HG02840 (cell line): ENCODE results near the gene TSPAN5.

Experiments
- ATAC-seq: cut with Tn5 transposase; IDR thresholded peaks from one replicate; pipeline ENCODE4 v1.9.1; 2021; ENCODE audit warnings: mild to moderate bottlenecking, moderate library complexity, moderate number of reproducible peaks; ENCODE audit not compliant: unreplicated experiment, low FRiP score

Gene TSPAN5

DNA sequence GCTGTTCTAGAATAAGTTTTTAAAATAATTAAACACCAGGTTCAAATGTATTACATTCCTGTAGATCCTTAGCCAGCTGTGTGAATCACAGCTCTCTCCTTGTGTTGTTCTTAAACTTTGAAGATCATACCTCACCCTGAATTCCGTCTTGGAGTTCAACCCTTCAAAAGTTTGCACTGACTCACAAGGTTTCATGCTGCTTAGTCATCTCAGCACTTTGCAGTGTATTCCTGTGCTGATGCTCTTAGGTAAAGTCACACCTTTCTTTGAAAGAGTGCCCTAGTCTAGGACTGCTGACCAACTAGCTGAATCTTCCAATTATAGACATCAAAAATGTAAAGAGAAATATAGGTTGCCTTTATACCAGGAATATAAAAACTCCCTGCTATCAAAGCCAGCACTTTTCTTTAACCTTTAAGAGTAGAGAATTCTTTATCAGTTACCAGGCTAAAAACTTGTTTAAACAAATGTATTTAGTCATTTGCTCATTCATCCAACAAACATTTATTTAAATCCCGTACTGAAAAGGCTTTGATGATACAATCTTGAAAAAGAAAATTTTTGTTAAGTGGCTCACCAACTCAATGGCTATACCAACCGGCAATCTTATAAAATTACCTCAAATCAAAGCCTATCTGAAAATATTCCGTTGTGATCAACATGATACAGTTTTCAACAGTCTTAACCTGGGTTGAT is 227.6 kb downstream of the TSPAN5 start:
- no peak for ATAC-seq

DNA sequence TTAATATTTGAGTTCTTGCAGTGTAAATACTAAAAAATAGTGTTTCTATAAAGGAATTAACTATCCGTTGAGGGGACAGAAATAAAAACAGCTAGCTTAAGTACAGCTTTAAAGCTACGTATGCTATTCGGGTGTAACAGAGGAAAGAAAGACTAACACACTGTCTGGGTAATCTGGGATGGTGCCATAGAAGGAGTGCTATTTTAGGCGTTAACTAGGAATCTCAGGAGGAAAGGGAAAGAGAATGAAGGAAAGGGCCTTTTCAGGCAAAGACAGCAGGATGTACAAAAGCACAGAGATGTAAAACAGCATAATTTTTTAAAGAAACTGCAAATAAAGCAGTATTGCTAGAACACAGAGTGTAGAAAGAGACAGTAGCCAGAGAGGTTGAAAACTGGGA is 235.4 kb downstream of the TSPAN5 start:
- no peak for ATAC-seq

DNA sequence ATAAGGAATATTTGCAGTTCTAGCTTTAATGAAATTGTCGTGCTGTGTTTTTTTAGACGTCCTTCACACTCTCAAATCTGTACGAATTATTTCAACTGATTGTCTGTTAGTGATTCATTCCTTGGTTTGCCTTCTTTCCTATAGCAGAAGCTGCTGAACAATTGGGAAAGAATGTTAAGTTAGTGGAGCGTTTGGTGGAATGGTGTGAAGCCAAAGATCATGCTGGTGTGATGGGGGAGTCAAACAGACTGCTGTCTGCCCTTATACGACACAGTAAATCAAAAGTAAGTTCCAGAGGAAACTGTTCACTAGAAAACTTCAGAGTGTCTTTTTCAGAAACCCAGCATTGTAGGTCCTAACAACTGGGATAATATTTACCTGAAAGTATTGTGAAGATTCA is 237.3 kb downstream of the TSPAN5 start:
- ATAC-seq, result no peak
